ENCODE measurements around the gene MFGE8.
A peak's percentile ranks its signal among the peaks of the same experiment; 100 is the strongest.

MFGE8 gene

DNA sequence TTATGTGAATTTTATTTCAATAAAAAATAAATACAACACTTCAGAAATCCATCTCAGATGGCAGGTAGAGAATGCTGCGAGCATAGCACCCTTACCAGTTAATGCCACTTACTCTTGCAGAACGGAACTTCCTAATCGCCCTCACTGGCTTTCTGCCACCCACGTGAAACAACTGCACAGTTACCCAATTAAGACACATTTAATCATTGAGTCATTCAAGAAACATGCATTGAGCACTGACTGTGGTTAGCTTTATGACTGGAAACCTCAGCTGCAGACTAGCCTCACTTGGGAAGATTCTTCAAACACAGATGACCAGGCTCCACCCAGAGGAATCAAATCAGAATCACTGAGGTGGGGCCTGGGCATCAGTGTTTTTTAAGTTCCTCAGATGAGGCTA is 5.6 kb upstream of the MFGE8 start:
- no peak for DNase-seq (ENCODE audit: low spot score)

DNA sequence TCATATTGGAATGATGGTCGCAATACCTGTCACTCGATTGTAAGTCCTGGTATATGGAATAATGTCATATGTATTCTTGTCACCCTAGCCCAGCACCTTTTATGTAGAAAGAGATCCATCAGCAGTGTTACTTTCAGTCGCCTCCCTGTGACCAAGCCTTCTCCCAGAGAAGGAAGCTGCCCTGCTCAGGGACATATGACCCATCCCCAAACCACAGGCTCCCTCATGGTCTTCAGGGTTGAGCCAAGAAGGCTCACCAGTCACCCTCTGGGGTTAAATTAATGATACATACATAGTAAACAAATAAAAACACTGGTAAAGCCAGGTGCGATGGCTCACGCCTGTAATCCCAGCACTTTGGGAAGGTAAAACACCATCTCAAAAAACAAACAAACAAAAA is 4.6 kb upstream of the MFGE8 start:
- DNase-seq (ENCODE audit: low spot score), result no peak

DNA sequence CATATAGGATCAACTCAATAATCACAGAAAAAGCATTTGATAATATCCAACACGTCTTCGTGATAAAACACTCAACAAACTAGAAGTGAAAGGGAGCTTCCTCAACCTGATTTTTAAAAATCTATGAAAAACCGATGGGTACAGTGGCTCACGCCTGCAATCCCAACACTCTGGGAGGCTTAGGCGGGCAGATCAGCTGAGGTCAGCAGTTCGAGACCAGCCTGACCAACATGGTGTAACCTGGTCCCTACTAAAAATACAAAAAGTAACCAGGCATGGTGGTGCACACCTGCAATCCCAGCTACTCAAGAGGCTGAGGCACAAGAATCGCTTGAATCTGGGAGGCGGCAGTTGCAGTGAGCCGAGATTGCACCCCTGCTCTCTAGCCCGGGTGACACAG is 2.2 kb upstream of the MFGE8 start:
- DNase-seq (ENCODE audit: low spot score), result no peak

DNA sequence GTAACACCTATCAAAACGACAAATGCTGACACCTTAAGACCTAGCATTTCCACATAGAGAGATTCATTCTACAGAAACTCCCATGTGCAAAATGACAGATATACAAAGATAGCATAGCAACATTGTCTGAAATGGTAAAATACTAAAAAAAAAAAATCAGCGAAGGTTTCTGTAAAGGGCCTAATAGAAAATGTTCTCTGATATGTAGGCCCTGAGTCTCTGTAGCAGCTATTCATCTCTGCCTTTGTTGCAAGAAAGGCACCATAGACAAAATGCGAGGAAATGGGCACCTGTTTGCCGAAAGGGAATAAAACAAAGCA is 631 bp upstream of the MFGE8 start:
- DNase-seq (ENCODE audit: low spot score), result no peak

DNA sequence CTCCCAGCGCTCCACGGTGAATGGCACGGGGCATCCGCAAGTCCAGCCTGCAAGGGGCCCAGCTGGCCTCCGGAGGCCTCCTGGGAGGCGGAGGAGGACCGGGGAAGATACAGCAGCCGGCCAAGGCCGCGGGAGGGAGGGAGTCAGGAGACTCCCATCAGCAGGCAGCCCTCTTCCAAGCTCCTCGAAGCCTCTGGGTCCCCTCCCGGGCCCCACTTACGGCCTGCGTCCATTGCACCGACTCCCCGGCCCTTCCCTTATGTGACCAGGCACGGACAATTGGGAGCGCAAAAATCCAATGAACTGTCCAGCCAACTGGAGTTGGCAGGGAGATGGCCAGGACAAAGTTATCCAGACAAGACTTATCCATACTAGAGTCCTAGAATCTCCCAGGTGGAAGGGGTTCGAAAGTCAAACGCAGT is 668 bp downstream of the MFGE8 start:
- no peak for DNase-seq (ENCODE audit: low spot score)

DNA sequence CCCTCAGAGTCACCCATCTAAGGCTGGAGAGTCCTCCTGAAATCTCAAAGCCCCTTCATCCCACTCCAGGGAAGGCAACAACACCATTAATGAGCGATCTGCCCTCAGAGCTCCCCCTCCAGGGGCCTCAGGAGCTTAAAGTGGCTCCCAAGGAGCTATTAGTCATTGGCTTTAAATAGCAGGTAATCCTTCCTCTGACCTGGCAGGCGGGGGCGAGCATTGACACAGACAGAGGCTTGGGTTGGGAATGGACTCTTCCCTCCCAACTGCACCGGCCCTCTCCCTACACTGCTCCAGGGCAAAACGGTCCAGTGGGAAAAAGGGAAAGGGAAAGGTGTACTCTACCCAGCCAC is 1.4 kb downstream of the MFGE8 start:
- no peak for DNase-seq (ENCODE audit: low spot score)

DNA sequence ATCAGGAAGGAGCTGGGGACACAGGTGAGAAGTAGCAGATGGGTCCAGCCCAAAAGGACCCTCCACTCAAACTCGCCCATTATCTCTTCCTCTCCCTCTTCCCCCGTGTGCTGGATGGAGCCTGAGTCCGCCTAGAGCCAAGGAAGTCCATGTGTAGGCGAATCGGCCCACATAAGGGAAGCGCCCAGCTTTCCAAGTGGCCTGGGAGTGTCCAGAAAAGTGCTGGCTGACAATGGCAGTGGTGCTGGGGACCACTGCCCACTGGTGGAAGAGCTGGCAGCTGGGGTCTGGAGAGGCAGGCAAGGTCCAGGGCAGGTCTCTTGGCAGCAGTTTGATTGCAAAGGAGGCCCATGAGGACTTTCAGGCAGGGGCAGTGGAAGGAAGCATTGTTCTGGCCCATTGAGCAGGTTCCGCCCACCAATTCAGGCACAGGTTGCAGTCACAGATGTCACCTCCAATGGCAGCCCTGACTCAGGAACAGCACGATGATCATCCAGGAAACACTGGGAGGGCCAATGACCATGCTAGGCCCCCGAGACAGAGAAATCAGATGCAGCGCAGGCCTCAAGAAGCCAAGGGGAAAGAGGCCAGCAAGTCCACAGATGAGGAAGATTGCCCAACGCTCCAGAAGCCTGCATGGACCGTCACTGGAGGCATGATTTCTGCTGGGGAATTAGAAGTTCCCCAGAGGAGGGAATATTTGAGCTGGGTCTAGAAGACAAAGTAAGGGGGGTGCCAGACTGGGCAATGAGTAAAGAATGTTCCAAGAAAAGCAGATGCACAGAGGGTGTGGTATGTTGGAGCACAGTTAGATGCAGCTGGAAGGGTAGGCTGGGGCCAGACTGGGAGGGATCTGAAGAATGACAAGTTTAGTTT is 3.0 kb downstream of the MFGE8 start:
- no peak for DNase-seq (ENCODE audit: low spot score)

DNA sequence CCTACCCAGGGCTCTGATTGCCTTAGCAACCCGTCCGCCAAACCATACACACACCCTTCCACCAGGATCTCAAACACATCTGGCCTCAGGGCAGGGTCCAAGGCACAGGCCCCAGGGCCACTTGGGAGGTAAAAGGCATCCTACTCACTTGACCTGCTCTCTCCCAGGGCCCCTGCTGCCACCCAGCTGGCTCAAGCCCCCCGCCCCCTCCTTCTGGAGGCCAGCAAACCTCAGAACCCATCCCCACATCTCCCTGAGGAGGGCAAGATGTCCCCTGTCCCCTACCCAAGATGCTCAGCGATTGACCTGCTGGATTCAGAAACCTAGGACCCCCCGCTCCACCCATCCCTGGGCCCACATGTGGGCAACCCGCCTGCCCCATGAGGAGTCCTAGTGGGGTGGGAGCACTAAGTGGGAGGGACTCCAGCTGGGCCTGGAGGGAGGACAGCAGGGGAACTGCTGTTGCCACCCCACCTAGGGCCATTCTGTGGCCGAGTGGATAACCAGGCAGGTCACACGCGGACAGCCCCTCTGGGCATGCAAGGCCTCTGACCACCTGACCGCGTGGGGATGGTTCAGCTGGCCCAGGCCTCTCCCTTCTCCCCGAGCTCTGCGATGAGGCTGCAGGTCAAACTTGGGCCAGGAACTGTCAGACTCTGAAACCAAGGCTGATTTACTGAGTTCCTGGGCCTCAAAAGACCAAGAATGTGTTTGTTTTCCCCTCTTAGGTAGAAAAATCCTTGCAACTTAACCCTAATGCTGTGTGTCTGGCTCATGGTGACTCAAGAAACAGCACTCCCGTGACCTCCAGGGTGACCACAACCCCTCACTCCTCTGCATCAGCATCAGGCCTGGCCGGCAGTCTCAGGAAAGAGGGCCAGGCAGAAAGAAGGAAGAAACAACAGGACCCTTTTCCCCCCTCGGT is 4.2 kb downstream of the MFGE8 start:
- DNase-seq (ENCODE audit: low spot score), result no peak

DNA sequence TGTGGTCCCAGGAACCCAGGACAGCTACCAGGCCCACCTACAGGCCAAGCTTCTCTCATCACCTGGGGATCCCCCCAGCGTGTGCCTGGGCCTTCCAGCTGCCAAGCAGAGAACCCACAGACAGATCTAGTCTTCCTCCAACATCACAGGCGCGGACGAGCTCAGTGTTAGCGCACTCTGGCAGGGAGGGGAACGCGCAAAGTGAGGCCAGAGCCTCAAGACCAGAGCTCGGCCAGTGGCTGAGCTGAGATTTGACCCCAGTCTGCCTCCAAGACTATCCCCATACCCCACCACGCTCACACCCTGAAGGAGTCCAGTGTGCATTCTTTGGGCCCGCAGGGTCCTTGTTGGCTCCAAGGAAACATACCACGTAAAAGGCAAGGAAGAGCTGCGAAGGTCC is 5.1 kb downstream of the MFGE8 start:
- DNase-seq (ENCODE audit: low spot score), result no peak

DNA sequence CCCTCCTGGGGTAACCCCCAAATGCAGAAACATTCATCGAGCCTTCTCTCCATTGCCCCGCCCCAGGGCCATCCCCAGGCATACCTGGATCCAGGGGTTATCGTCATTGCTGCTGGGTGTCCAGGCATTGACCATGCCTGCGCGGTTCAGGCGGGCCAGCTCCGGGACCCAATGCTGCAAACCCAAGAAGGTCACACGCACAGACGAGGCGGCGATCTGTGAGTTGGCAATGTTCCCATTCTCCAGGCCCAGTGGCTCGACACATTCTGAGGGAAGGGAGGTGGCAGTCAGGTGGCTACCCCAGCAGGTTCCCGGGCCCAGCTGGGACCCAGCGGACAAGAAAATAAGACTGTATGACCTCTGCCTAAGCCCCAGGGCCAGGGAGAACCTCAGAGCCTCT is 6.1 kb downstream of the MFGE8 start:
- DNase-seq (ENCODE audit: low spot score), result no peak

DNA sequence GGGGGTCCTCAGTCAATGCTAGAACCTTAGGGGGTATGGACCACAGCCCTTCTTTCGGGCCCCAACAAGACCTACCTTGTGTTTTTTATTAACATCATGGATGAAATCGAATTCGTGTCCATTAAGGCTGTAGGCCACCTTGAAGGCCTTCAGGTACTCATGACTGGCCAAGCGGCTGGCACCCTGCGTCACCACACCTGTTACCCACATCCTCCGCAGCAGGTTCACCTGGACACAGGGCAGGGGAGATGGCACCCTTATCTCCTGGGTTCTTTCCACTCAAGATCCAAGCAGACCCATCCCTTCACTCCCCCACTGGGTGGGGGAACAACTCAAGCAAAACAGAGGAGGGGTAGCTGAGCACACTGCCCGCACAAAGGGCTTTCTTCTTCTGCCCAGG is 6.6 kb downstream of the MFGE8 start:
- DNase-seq (ENCODE audit: low spot score), result no peak

DNA sequence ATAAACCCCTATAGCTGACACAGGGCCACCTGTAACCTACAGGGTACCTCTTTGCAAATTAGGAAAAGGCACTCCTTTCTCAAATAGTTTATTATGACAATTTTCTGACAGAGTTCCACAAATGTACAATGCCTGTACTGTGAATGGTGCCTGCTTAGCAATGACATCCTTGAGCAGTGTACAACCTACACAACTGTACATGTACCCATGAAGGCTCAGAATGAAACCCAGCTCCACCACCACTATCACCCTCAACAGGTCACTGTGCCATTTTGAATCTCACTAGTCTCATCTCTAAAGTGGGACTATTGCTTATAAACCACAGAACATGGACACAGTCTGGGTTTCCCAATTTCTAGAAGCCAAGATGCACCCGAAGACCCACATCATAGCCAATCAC is 7.0 kb downstream of the MFGE8 start:
- DNase-seq (ENCODE audit: low spot score), result no peak

DNA sequence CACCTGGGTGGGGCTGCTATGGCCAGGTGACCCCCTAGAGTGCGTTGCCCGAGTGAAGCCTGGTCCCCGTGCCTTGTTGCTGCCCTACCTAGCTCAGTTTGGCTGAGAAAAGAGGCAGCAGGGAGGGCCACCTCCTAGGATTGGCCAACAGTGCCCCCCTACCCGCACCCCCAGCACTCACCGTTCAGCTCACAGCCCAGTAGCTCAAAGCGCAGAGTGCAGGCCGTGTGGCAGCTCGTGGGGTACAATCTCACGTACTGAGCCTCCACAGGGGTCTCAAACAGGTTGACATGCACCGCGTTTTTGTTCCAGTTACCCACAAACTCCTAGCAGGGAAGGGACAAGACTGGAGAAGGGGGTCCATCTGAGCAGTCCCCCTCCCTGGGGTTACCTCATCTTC is 7.6 kb downstream of the MFGE8 start:
- DNase-seq (ENCODE audit: low spot score), result no peak

DNA sequence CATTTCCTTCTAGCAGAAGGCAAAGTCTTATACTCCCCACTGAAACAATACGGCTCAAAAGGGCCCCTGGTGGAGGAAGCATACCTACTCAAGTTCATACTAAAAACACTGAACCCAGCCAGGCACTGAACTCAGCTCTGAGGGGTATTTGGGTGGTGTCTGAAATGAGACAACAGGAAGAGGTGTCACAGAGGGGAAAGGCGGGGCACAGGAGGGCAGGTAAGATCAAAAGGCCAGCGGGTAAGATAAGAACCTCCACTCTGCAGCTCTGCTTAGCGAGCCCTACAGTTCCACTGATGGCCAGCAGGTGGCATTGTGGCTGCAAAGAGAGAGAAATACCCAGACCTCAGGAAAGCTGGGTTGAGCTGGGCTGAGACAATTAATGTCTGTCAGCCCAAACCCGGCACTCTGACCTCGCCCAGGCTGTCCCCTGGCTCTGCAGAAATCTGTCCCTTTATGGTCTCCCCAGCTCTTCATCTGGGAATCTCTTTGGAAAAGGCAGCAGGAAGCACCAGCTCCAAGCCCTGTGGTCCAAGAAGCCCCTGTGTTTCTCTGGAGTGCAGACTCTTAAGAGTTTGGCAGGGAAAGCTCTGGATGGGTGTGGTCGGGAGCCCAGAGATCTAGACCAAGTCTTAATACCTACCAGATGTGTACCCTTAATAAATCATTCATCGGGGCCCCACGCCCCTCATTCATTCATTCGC is 8.4 kb downstream of the MFGE8 start:
- peak; percentile 81 for DNase-seq (ENCODE audit: low spot score)

DNA sequence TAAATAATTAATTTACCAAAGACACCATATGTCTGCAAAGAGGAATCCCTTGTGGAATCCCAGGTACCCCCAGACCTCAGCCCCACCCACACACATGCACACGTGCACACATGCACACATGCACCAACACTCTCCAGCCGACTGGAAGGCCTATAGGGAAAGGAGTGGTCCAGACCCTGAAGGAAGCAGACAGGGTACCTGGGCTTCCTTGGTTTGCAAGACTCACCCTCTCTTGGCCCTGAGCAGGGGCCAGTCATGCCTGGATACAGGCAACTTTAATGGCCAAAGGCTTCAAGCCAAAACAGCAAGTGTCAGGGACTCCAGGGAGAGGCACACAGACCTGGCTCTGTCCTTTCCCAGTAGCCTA is 8.9 kb downstream of the MFGE8 start:
- DNase-seq (ENCODE audit: low spot score), result no peak

DNA sequence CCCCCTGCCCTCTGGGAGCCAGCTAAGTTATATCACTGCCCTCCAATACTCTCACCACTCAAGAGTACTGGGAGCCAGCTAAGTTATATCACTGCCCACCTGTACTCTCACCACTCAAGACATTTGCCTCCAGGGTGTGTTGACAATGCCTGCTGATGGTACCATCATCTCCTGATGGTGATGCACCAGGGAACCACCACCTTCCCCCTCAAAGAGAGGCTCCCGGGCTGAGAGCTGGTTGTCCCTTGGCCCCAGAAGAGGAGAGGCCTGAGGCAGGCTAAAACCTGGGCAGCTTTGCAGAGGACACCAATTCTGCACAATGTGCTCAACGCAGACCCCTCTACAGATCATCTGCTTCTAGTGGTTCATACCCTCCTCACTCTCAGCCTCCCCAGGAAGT is 10.3 kb downstream of the MFGE8 start:
- DNase-seq (ENCODE audit: low spot score), result no peak

DNA sequence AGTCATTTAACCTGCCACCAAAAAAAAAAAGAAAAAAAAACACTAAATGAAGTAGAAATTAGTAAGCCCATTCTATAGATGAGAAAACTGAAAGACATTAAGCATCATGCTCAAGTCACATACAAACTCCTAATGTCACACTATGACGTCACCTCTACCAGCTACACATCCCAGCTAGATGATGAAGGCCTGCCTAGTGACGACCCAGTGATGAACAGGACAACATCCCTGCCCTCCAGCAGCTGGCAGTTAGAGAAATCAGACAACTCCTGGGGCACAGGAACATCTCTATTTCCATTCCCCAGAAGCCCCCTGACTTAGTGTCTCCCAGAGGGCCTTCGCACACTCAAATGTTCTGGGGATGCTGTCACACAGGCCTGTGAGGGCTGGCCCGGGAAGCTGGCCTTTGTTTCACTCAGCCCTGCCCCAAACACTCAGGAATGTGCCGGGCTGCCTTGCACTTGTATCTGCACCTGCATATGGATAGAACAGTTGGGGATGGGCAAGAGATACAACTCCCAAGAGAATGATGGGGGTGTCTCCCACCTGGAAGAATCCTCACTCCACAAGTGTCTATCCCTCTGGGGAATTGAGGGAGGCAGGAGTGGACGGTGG is 10.9 kb downstream of the MFGE8 start:
- no peak for DNase-seq (ENCODE audit: low spot score)

DNA sequence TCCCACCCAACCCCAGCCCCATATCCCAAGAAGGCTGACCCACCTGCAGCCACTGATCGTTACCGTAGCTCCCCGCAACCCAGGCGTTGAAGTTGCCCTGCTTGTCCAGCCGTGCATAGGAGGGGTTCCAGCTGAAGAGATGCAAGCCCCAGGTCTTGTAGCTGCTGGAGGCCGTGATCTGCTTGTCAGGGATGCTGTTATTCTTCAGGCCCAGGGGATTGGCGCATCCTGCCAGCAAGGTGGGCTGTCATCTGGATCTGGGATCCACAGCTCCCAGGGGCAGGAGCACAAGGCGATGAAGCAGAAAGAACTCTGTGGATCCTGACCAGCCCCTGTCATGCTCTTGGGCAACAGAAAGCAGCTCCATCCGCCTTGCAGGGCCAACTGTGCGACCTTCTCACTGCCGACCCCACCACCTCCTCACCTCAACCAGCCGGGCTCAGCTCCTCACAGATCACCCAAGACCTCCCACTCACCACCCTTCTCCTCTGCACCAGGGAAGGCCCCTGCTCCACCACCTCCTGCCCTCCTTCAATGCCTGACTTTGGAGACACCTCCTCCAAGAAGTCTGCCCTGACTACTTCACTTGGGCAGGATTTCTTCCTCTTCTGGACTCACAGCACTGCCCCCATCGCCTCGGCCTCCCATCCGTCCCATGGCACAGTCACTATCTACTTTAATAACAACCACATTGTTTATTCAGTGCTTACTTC is 11.5 kb downstream of the MFGE8 start:
- no peak for DNase-seq (ENCODE audit: low spot score)

DNA sequence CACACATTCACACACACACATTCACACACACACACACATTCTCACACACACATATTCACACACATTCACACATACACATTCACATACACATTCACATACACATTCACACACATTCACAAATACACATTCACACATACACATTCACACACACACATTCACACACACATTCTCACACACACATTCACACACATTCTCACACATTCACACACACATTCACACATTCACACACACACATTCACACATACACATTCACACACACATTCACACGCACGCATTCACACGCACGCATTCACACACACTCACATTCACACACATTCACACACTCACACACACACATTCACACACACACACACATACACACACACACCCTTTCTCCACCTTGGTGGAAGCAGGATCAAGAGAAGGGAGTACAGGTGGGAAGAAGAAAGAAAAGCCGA is 12.2 kb downstream of the MFGE8 start:
- no peak for DNase-seq (ENCODE audit: low spot score)

DNA sequence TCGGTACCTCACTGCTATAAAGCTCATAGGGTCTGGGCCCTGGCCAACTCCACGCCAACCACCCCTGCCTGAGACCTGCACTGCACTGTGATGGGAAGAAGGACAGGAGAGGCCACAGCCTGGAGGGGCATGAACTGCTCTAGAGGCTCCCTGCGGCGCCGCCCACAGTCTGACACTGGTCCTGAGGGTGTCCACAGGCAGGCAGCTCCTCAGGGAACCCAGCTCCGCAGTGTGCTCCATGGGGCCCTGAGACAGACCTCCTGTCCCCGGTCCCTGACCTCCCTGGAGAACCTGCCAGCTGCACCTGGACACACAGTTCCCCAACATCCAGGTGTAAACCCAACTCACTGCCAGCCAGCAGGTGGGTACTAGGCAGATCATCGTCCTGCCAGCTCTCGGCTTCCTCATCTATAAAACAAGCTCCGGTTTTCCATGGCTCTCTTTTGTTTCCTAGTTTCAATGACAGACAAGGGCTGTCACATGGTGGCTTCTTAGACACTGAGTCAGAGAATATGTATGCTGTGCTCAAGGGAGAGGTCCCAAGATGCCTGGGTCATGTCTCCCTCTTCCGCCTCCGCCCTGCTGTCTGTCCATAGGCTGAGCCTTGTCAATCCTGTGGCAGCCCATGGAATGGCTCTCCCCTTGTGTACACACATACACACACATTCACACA is 12.7 kb downstream of the MFGE8 start:
- DNase-seq (ENCODE audit: low spot score), result no peak

DNA sequence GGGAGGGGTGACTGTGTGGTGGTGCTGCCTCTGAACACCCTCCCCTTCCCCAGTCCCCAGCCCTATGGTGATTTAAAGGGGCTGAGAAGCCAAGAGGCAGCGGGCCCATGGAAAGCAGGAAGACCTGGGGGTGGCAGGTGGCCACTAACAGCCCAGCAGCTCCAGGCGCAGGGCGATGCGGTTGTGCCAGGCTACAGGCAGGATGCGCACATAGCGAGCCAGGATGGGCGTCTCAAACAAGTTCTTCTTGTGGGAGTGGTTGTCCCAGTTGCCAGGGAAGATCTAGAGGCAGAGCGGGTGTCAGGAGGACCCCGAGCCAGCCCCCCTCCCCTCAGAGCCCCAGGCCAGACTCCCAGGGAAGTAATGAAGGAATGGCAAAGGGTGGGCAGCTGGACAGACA is 13.9 kb downstream of the MFGE8 start:
- DNase-seq (ENCODE audit: low spot score), result no peak
